Measurements from ENCODE around the gene FIGN. TPM values are rescaled to one million over a fixed set of nuclear protein-coding genes. Genes with fewer than 3 reads are reported as not detected.

The FIGN gene
- total and polyA plus RNA-seq, 4 donors, result 1.1 to 7.8 (median 5.1) TPM

DNA sequence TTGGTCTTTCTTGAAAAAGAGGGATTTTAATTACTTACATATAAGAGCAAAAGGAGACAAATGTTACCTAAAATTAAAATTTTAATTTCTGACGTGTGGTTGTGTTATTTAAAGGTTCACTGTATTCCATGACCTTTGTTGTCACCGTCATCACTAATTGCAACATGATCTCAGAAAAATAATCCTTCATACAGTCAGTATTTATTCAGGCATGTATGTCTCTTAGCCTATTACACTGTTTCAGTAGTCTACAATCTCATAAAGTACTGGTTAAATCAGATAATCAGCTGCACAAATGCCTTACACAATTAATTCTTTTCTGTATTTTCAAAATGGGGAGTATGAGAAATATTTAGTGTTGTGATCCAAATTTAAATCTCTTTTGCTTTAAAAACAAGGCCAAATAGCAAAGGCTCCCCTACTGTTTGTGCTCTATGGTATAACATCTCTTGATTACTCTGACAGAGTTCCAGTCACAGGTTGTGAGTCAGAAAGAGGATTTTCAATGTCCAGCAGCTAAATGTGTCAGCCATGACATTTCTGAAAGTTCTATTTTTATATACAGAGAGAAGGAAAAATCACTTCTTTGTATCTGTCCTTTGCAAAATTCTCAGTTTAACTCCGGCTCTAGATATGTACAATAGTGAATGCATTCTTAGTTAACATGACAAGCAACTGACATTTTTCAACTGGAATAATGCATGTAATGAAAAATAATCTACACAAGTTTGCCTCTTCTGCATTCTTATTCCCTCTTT is 184.0 kb downstream of the FIGN start:
- 89% methylated on average over 3 of the region's 3 CpGs for WGBS
- TF ChIP-seq, protein P1, sequence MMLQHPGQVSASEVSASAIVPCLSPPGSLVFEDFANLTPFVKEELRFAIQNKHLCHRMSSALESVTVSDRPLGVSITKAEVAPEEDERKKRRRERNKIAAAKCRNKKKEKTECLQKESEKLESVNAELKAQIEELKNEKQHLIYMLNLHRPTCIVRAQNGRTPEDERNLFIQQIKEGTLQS (IDR thresholded peaks at IDR 0.05), result no peak
- TF ChIP-seq JUND (IDR thresholded peaks at IDR 0.05), result no peak
- no peak for TF ChIP-seq EGR1 (IDR thresholded peaks at IDR 0.05; ENCODE audit: low read depth in 2 of 2)
- no peak for TF ChIP-seq GABPA (IDR thresholded peaks at IDR 0.05 in 1 of 2, conservative IDR thresholded peaks at IDR 0.05 in 1 of 2)
- no peak for TF ChIP-seq HNF4A (conservative IDR thresholded peaks at IDR 0.05)

DNA sequence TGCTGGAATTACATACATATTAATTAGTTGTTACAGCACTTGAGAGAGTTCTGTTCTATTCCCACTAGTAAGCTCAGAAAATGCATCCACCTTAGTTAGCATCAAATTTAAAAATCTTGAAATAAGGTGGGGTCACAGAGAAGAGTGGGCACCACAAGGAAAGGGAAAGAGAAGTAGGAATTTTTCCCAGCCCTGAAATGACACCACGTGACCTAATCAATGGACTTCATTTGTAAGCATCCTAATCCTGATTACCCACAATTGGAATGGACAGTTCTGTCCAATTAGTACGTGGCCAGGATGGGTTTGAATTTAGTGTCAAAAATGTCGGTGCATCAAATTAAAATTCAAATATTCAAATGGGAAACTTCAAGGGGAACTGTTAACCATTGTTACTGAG is 186.8 kb downstream of the FIGN start:
- no peak for DNase-seq (ENCODE audit: low spot score)

More for the DNA sequence above, 184.0 kb downstream of the FIGN start:
- Histone ChIP-seq H3K4me3 (ENCODE audit: low read depth in 1 of 3, low read length in 3 of 3) (no peak overlapping the region), H3K36me3 (ENCODE audit: control insufficient read depth in 4 of 4, insufficient read depth in 3 of 4, low read depth in 1 of 4, low read length in 3 of 4) (no peaks in the 10 kb centered on the region), H3K27me3 (ENCODE audit: control insufficient read depth in 4 of 4, insufficient read depth in 4 of 4, low read length in 3 of 4) (no peaks in the 10 kb centered on the region), H3K9ac (ENCODE audit: low read depth in 1 of 2, low read length in 2 of 2) (no peak overlapping the region), H3K4me1 (ENCODE audit: control insufficient read depth in 4 of 4, insufficient read depth in 4 of 4, low read length in 3 of 4) (no peaks in the 10 kb centered on the region), H3K27ac (ENCODE audit: low read depth in 1 of 2, low read length in 2 of 2) (no peak overlapping the region), H3K9me3 (ENCODE audit: control insufficient read depth in 4 of 4, low read length in 3 of 4) (no peaks in the 10 kb centered on the region)
- DNase-seq (ENCODE audit: low spot score), result no peak

More for the DNA sequence above, 186.8 kb downstream of the FIGN start:
- Histone ChIP-seq H3K4me1 (ENCODE audit: control insufficient read depth in 4 of 4, insufficient read depth in 4 of 4, low read length in 3 of 4) (no peaks in the 10 kb centered on the region), H3K9ac (ENCODE audit: low read depth in 1 of 2, low read length in 2 of 2) (no peak overlapping the region), H3K27me3 (ENCODE audit: control insufficient read depth in 4 of 4, insufficient read depth in 4 of 4, low read length in 3 of 4) (no peaks in the 10 kb centered on the region), H3K27ac (ENCODE audit: low read depth in 1 of 2, low read length in 2 of 2) (no peak overlapping the region), H3K36me3 (ENCODE audit: control insufficient read depth in 4 of 4, insufficient read depth in 3 of 4, low read depth in 1 of 4, low read length in 3 of 4) (no peaks in the 10 kb centered on the region), H3K4me3 (ENCODE audit: low read depth in 1 of 3, low read length in 3 of 3) (no peak overlapping the region), H3K9me3 (ENCODE audit: control insufficient read depth in 4 of 4, low read length in 3 of 4) (no peaks in the 10 kb centered on the region)
- WGBS, result 92% methylated on average over 3 of the region's 3 CpGs
- TF ChIP-seq YY1 (IDR thresholded peaks at IDR 0.05), result no peak
- TF ChIP-seq, protein P2, sequence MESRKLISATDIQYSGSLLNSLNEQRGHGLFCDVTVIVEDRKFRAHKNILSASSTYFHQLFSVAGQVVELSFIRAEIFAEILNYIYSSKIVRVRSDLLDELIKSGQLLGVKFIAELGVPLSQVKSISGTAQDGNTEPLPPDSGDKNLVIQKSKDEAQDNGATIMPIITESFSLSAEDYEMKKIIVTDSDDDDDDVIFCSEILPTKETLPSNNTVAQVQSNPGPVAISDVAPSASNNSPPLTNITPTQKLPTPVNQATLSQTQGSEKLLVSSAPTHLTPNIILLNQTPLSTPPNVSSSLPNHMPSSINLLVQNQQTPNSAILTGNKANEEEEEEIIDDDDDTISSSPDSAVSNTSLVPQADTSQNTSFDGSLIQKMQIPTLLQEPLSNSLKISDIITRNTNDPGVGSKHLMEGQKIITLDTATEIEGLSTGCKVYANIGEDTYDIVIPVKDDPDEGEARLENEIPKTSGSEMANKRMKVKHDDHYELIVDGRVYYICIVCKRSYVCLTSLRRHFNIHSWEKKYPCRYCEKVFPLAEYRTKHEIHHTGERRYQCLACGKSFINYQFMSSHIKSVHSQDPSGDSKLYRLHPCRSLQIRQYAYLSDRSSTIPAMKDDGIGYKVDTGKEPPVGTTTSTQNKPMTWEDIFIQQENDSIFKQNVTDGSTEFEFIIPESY (IDR thresholded peaks at IDR 0.05), result no peak
- no peak for TF ChIP-seq JUND (IDR thresholded peaks at IDR 0.05)
- no peak for TF ChIP-seq RXRA (IDR thresholded peaks at IDR 0.05)
- no peak for TF ChIP-seq NR2F2 (IDR thresholded peaks at IDR 0.05)
- no peak for TF ChIP-seq RAD21 (IDR thresholded peaks at IDR 0.05)
- no peak for TF ChIP-seq HNF4A (conservative IDR thresholded peaks at IDR 0.05)
- TF ChIP-seq TAF1 (conservative IDR thresholded peaks at IDR 0.05), result no peak
- TF ChIP-seq, protein P3, sequence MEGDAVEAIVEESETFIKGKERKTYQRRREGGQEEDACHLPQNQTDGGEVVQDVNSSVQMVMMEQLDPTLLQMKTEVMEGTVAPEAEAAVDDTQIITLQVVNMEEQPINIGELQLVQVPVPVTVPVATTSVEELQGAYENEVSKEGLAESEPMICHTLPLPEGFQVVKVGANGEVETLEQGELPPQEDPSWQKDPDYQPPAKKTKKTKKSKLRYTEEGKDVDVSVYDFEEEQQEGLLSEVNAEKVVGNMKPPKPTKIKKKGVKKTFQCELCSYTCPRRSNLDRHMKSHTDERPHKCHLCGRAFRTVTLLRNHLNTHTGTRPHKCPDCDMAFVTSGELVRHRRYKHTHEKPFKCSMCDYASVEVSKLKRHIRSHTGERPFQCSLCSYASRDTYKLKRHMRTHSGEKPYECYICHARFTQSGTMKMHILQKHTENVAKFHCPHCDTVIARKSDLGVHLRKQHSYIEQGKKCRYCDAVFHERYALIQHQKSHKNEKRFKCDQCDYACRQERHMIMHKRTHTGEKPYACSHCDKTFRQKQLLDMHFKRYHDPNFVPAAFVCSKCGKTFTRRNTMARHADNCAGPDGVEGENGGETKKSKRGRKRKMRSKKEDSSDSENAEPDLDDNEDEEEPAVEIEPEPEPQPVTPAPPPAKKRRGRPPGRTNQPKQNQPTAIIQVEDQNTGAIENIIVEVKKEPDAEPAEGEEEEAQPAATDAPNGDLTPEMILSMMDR (IDR thresholded peaks at IDR 0.05; ENCODE audit: low read depth, low read length, missing input control), result no peak

Data from liver (tissue), 9 donors.